Ovary (tissue), 3 donors: ENCODE data around the gene ITSN2.

Experiments
- CTCF ChIP-seq, 3 donors: fragments of 450-650 bp in 2 of 3; fragments of 200-600 bp in 1 of 3; IDR thresholded peaks; one replicate each; pipeline versions ENCODE4 v1.5.1 to v1.8.0; 2016 to 2022; ENCODE audit warnings: antibody characterized with exemption in 3 of 3, mild to moderate bottlenecking in 1 of 3
- EP300 ChIP-seq: sonication (generic); formaldehyde crosslinking; IDR thresholded peaks from one replicate; pipeline ENCODE4 v1.6.1; 2017; ENCODE audit warnings: antibody characterized with exemption
- POLR2A ChIP-seq: fragments of 450-650 bp; IDR thresholded peaks from one replicate; pipeline ENCODE4 v1.6.1; 2017; ENCODE audit warnings: antibody characterized with exemption, mild to moderate bottlenecking, moderate library complexity
- donor health status: DM: no; HTN: no; CAD: no.

GRCh38 chr2:24349097-24349496 is 11.2 kb downstream of the ITSN2 start:
- TF ChIP-seq CTCF (IDR thresholded peaks at IDR 0.05) (no peak), EP300 (no peak), POLR2A (no peak)
